IMR-90 (cell line): ENCODE measurements around the gene NCK1. TPM values are rescaled to one million over a fixed set of nuclear protein-coding genes. Genes with fewer than 3 reads are reported as not detected.

Source experiments
- ATAC-seq: fragments of 200-7000 bp; cut with Tn5 transposase; 2 replicates; pipeline ENCODE4 v1.9.1; 2020; ENCODE audit warnings: low read depth, mild to moderate bottlenecking, moderate library complexity
- BruUV-seq: library from RNA; stranded (reverse); fragments of 400-500 nt; replicated peaks from 2 replicates; lab custom pipeline; 2021; lab: Mats Ljungman, UMichigan
- CTCF ChIA-PET: fragments of 300-600 bp; formaldehyde crosslinking; extraction: SDS; loops from one replicate; lab custom pipeline; 2021; ENCODE audit warnings: antibody characterized with exemption; lab: Yijun Ruan, JAX
- POLR2A ChIA-PET: fragments of 300-600 bp; sonication (Branson Sonifier 250); formaldehyde crosslinking; loops from one replicate; lab custom pipeline; 2022; ENCODE audit warnings: antibody characterized with exemption; ENCODE audit not compliant: unreplicated experiment; lab: Charles Lee
- DNase-seq: peaks from one replicate; pipeline ENCODE4 v3.0.0; 2013
- H2AFZ ChIP-seq: replicated peaks from 2 replicates; pipeline ENCODE3; 2013; ENCODE audit warnings: low read length, mild to moderate bottlenecking; ENCODE audit not compliant: poor library complexity
- H2AK5ac ChIP-seq: 2 replicates; pipeline ENCODE4 v1.6.1; 2013; ENCODE audit warnings: low read depth, low read length, inconsistent platforms
- H2AK9ac ChIP-seq: replicated peaks from 2 replicates; pipeline ENCODE3; 2013; ENCODE audit warnings: mild to moderate bottlenecking, low read depth, low read length, moderate library complexity; ENCODE audit not compliant: poor library complexity
- H2BK120ac ChIP-seq: 2 replicates; pipeline ENCODE4 v1.6.1; 2013; ENCODE audit warnings: low read depth, low read length, inconsistent platforms
- H2BK15ac ChIP-seq: 3 replicates; pipeline ENCODE4 v1.6.1; 2013; ENCODE audit warnings: low read depth, low read length, inconsistent platforms
- H2BK20ac ChIP-seq: 2 replicates; pipeline ENCODE4 v1.6.1; 2013; ENCODE audit warnings: low read depth, mild to moderate bottlenecking, inconsistent platforms, low read length, moderate library complexity
- H2BK5ac ChIP-seq: 2 replicates; pipeline ENCODE4 v1.6.1; 2013; ENCODE audit warnings: mild to moderate bottlenecking, low read depth, low read length, inconsistent platforms; ENCODE audit not compliant: poor library complexity, severe bottlenecking
- H3K14ac ChIP-seq: replicated peaks from 2 replicates; pipeline ENCODE4 v1.6.1; 2013; ENCODE audit warnings: low read depth, low read length, inconsistent platforms
- H3K18ac ChIP-seq: 2 replicates; pipeline ENCODE4 v1.6.1; 2013; ENCODE audit warnings: low read depth, low read length, control low read depth
- H3K23ac ChIP-seq: 2 replicates; pipeline ENCODE4 v1.6.1; 2013; ENCODE audit warnings: low read depth, low read length, inconsistent platforms
- H3K27ac ChIP-seq: 2 replicates; pipeline ENCODE4 v1.5.1; 2013; ENCODE audit warnings: mild to moderate bottlenecking, control low read depth, low read length; ENCODE audit not compliant: insufficient read depth
- H3K27me3 ChIP-seq: 2 replicates; pipeline ENCODE4 v1.6.1; 2013; ENCODE audit warnings: low read length; ENCODE audit not compliant: control insufficient read depth, insufficient read depth
- H3K36me3 ChIP-seq: 2 replicates; pipeline ENCODE4 v1.6.1; 2013; ENCODE audit warnings: low read length, mixed read lengths; ENCODE audit not compliant: control insufficient read depth, insufficient read depth
- H3K4ac ChIP-seq: 2 replicates; pipeline ENCODE4 v1.6.1; 2013; ENCODE audit warnings: low read depth, low read length, inconsistent platforms
- H3K4me1 ChIP-seq: 2 replicates; pipeline ENCODE4 v1.6.1; 2013; ENCODE audit warnings: low read length, mixed read lengths; ENCODE audit not compliant: control insufficient read depth, insufficient read depth
- H3K4me2 ChIP-seq: 2 replicates; pipeline ENCODE4 v1.6.1; 2013; ENCODE audit warnings: low read depth, mild to moderate bottlenecking, control low read depth, low read length, moderate library complexity
- H3K4me3 ChIP-seq: 2 replicates; pipeline ENCODE4 v1.5.1; 2013; ENCODE audit warnings: low read depth, mild to moderate bottlenecking, control low read depth, low read length, moderate library complexity; ENCODE audit not compliant: insufficient read depth
- H3K56ac ChIP-seq: 2 replicates; pipeline ENCODE4 v1.6.1; 2013; ENCODE audit warnings: low read length, inconsistent platforms; ENCODE audit not compliant: insufficient read depth; ENCODE audit errors: extremely low read depth
- H3K79me1 ChIP-seq, 2 experiments: 2 replicates each; pipeline ENCODE4 v1.6.1; 2013; ENCODE audit warnings: low read length in 2 of 2, inconsistent platforms in 1 of 2, low read depth in 1 of 2
- H3K9ac ChIP-seq: 2 replicates; pipeline ENCODE4 v1.6.1; 2013; ENCODE audit warnings: low read depth, low read length, control low read depth
- H3K9me1 ChIP-seq: 2 replicates; pipeline ENCODE4 v1.6.1; 2013; ENCODE audit warnings: low read length, inconsistent platforms; ENCODE audit not compliant: insufficient read depth
- H3K9me3 ChIP-seq: 2 replicates; pipeline ENCODE4 v1.6.1; 2013; ENCODE audit warnings: low read length; ENCODE audit not compliant: control insufficient read depth, insufficient read depth
- H4K20me1 ChIP-seq: 2 replicates; pipeline ENCODE4 v1.6.1; 2013; ENCODE audit warnings: low read length, inconsistent platforms; ENCODE audit not compliant: insufficient read depth
- H4K5ac ChIP-seq: 2 replicates; pipeline ENCODE4 v1.6.1; 2013; ENCODE audit warnings: mild to moderate bottlenecking, low read depth, low read length, control low read depth
- H4K8ac ChIP-seq, 2 experiments: 2 replicates each; pipeline ENCODE4 v1.6.1; 2013; ENCODE audit warnings: low read depth in 2 of 2, low read length in 2 of 2, control low read depth in 1 of 2, inconsistent platforms in 1 of 2
- H4K91ac ChIP-seq: 2 replicates; pipeline ENCODE4 v1.6.1; 2013; ENCODE audit warnings: low read depth, low read length, inconsistent platforms; ENCODE audit not compliant: insufficient read depth
- CTCF ChIP-seq: conservative IDR thresholded peaks from 2 replicates; pipeline ENCODE4 v1.5.1; 2012; ENCODE audit warnings: mild to moderate bottlenecking, low read depth, low read length, improper control_type of control experiment
- ELK1 ChIP-seq: fragments of 150-350 bp; IDR thresholded peaks from 2 replicates; pipeline ENCODE4 v1.6.1; 2016; ENCODE audit warnings: low read depth, mild to moderate bottlenecking, low read length, moderate library complexity, borderline replicate concordance
- FOS ChIP-seq: fragments of 150-350 bp; IDR thresholded peaks from 2 replicates; pipeline ENCODE4 v1.6.1; 2016; ENCODE audit warnings: low read depth, low read length
- MAZ ChIP-seq: IDR thresholded peaks from 2 replicates; pipeline ENCODE4 v1.6.1; 2012; ENCODE audit warnings: low read depth, mild to moderate bottlenecking, low read length, improper control_type of control experiment, moderate library complexity, borderline replicate concordance
- MXI1 ChIP-seq: IDR thresholded peaks from 2 replicates; pipeline ENCODE4 v1.6.1; 2012; ENCODE audit warnings: low read depth, mild to moderate bottlenecking, low read length, moderate library complexity, borderline replicate concordance
- NFE2L2 ChIP-seq: fragments of 150-350 bp; IDR thresholded peaks from 2 replicates; pipeline ENCODE4 v1.6.1; 2016; ENCODE audit warnings: low read depth, mild to moderate bottlenecking, low read length
- SMC3 ChIP-seq: fragments of 150-350 bp; IDR thresholded peaks from 2 replicates; pipeline ENCODE4 v1.6.1; 2016; ENCODE audit warnings: low read depth, mild to moderate bottlenecking, antibody characterized with exemption, low read length, moderate library complexity
- USF2 ChIP-seq: fragments of 150-350 bp; IDR thresholded peaks from 2 replicates; pipeline ENCODE4 v1.6.1; 2017; ENCODE audit warnings: mild to moderate bottlenecking, antibody characterized with exemption, low read length, low read depth
- WGBS, 2 experiments: methylation state at CpG; one replicate each; pipeline versions ENCODE4 v1.1.5 to v1.1.7; 2013; ENCODE audit warnings: missing lambda C conversion rate in 2 of 2; ENCODE audit not compliant: insufficient read length in 1 of 2; ENCODE audit errors: extremely low coverage in 2 of 2; 5-methylcytosine and 5-hydroxymethylcytosine counted together
- dilution Hi-C: fragments of 300-500 bp; cut with HindIII; formaldehyde crosslinking; loops from one replicate; pipeline ENCODE4 v1.14.3; 2018; ENCODE audit warnings: low sequenced_read_pairs; ENCODE audit not compliant: unreplicated experiment
- in situ Hi-C: fragments of 300-500 bp; cut with MboI; formaldehyde crosslinking; loops from 3 replicates; pipeline ENCODE4 v1.14.3; 2019; ENCODE audit warnings: low sequenced_read_pairs, inconsistent platforms, mixed read lengths
- intact Hi-C: fragments of 100-400 bp; cut with micrococcal nuclease; formaldehyde crosslinking; loops from 2 replicates; pipeline ENCODE4 v1.10.0; 2022
- polyA plus RNA-seq, 3 experiments: library from polyadenylated mRNA; depleted of rRNA; stranded (reverse); fragments of >200 nt; gene quantifications; 2 replicates each; pipeline ENCODE4 v1.2.3, GENCODE V29; 2012; ENCODE audit warnings: low replicate concordance in 1 of 3
- total RNA-seq: library from RNA; depleted of rRNA; stranded (reverse); fragments of >200 nt; gene quantifications from 2 replicates; pipeline ENCODE4 v1.2.3, GENCODE V29; 2012

NCK1 gene
- total and polyA plus RNA-seq, 2 of the 4 experiments (the other 2 are of a cell fraction) = 23.7 to 24.3 TPM

- no peak for TF ChIP-seq ELK1
- TF ChIP-seq MXI1 = peak; percentile 55; the same call in 1 of the 2 replicates
Observed at GRCh38 chr3:136819731-136820679, 42.0 kb upstream of the NCK1 start (continued).

- peaks cover 5% of the 10 kb centered on the region; the same call in 1 of the 2 replicates for H3K9me1 ChIP-seq
- H3K56ac ChIP-seq = no peak overlapping the region
- no peak overlapping the region for H3K27ac ChIP-seq
- H2AK5ac ChIP-seq = no peak overlapping the region
- H3K14ac ChIP-seq = no peak overlapping the region
- WGBS, 2 experiments = no CpG with 5 or more reads among the region's 1 CpG
- H2BK120ac ChIP-seq = no peak overlapping the region
- peaks cover 7% of the 10 kb centered on the region for H3K4me1 ChIP-seq
- peaks cover 19 to 32% of the 10 kb centered on the region in 2 experiments; a peak in 3 of 4 replicates for H3K79me1 ChIP-seq
- CTCF ChIA-PET = interaction anchor here (0.6 kb wide), 1 partner anchor 138 kb away, joined by 5 read pairs; no protein-coding TSS in a partner anchor
- DNase-seq (no peak), ATAC-seq (no peak)
- H2BK5ac ChIP-seq = no peak overlapping the region
- no TSS peak for BruUV-seq
- POLR2A ChIA-PET = no interaction called here
- H4K8ac ChIP-seq = no peak overlapping the region
- in situ Hi-C loops (no loop called here), dilution Hi-C loops (no loop called here), intact Hi-C loops (no loop called here)
- H2AK9ac ChIP-seq = no peak overlapping the region
- H3K4me2 ChIP-seq = no peak overlapping the region
- no peak overlapping the region for H3K18ac ChIP-seq
- no peaks in the 10 kb centered on the region for H3K36me3 ChIP-seq
- no peaks in the 10 kb centered on the region for H3K9me3 ChIP-seq
- H3K4ac ChIP-seq = no peak overlapping the region
- H3K23ac ChIP-seq = no peak overlapping the region
- H2BK20ac ChIP-seq = no peak overlapping the region
- no peak overlapping the region for H2BK15ac ChIP-seq
- H4K20me1 ChIP-seq = 0 out of 2 replicates have a peak, but pooled peaks cover 3% of the 10 kb centered on the region
- H3K27me3 ChIP-seq = no peaks in the 10 kb centered on the region
- no peak overlapping the region for H4K91ac ChIP-seq
- no peak overlapping the region for H3K4me3 ChIP-seq
- no peak overlapping the region for H4K5ac ChIP-seq
- no peak overlapping the region for H3K9ac ChIP-seq
- H2AFZ ChIP-seq = no peak overlapping the region
- TF ChIP-seq ELK1 (no peak), CTCF (no peak), NFE2L2 (no peak), FOS (no peak), MAZ (no peak), SMC3 (no peak), USF2 (no peak)
Observed at GRCh38 chr3:136831461-136831860, 30.5 kb upstream of the NCK1 start.
